ENCODE data around the gene PWP2.

DNA sequence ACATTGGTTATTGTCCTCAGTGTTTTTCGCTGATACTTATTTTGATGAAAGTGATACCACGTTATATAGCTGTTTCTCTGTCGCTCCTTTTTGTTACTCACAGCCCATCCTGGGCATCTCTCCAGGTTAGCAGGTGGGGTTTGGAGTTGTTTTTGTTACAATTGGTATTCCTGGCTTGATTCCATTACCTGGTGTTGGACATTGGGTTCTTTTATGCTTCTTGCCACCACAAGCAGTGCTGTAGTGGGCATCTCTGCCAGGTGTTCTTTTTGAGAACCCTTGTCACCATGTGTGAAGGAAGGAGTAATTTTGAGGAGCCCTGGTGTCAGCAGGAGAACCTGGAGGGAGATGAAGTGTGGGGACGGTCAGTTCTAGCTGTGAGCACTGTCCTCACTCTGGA lies 47.5 kb upstream of the PWP2 start:
- TF ChIP-seq, protein P1, sequence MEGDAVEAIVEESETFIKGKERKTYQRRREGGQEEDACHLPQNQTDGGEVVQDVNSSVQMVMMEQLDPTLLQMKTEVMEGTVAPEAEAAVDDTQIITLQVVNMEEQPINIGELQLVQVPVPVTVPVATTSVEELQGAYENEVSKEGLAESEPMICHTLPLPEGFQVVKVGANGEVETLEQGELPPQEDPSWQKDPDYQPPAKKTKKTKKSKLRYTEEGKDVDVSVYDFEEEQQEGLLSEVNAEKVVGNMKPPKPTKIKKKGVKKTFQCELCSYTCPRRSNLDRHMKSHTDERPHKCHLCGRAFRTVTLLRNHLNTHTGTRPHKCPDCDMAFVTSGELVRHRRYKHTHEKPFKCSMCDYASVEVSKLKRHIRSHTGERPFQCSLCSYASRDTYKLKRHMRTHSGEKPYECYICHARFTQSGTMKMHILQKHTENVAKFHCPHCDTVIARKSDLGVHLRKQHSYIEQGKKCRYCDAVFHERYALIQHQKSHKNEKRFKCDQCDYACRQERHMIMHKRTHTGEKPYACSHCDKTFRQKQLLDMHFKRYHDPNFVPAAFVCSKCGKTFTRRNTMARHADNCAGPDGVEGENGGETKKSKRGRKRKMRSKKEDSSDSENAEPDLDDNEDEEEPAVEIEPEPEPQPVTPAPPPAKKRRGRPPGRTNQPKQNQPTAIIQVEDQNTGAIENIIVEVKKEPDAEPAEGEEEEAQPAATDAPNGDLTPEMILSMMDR (conservative IDR thresholded peaks at IDR 0.05; ENCODE audit: low read depth, low read length) = no peak
- TF ChIP-seq EZH2 (IDR thresholded peaks at IDR 0.05; ENCODE audit: low read length, unreplicated experiment) = no peak
